Lower leg skin (tissue), 3 donors: Measurements from ENCODE around the gene ALG12.

Experiments used
- POLR2A ChIP-seq, 2 donors: fragments of 450-650 bp; IDR thresholded peaks; one replicate each; pipeline ENCODE4 v1.6.1; 2016 to 2017; ENCODE audit warnings: antibody characterized with exemption in 2 of 2, mild to moderate bottlenecking in 1 of 2, moderate library complexity in 1 of 2
- TF ChIP-seq, protein P1 (sequence below), 3 donors: fragments of 450-650 bp; IDR thresholded peaks; one replicate each; pipeline ENCODE4 v1.5.1; 2016; ENCODE audit warnings: antibody characterized with exemption in 3 of 3, mild to moderate bottlenecking in 3 of 3, moderate library complexity in 2 of 3

DNA sequence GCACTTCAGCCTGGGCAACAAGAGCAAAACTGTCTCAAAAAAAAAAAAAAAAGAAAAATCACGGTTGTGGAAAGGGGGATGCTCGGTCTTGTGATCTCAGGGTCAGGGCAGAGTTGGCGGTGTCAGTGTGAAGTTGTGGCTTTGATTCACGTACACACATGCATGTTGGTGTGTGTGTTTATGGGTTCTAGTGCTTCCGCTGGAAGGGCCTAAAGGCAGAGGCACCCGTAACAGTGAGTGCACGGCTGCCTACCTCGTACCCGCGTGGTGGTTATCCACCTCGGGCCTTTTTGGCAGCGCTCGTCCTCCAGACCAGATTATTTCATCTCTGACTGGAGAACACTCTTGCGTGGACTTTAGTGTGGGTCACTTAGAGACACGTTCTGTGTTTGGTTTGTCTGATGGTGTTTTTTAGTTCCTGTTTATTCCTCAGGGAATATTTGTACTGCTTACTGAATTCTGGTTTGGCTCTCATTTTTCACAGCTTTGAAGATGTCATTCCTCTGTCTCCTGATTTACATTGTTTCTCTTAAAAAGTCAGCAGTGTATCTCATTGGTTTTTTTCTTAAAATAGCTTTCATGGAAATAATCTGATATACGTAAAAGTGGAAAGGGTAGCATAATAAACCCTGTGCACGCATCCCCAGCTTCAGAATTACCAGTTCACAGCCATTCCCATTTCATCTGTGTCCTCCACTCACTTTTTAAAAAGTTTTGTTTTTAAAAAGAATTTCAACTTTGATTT is 49.0 kb downstream of the ALG12 start:
- TF ChIP-seq, protein P1, sequence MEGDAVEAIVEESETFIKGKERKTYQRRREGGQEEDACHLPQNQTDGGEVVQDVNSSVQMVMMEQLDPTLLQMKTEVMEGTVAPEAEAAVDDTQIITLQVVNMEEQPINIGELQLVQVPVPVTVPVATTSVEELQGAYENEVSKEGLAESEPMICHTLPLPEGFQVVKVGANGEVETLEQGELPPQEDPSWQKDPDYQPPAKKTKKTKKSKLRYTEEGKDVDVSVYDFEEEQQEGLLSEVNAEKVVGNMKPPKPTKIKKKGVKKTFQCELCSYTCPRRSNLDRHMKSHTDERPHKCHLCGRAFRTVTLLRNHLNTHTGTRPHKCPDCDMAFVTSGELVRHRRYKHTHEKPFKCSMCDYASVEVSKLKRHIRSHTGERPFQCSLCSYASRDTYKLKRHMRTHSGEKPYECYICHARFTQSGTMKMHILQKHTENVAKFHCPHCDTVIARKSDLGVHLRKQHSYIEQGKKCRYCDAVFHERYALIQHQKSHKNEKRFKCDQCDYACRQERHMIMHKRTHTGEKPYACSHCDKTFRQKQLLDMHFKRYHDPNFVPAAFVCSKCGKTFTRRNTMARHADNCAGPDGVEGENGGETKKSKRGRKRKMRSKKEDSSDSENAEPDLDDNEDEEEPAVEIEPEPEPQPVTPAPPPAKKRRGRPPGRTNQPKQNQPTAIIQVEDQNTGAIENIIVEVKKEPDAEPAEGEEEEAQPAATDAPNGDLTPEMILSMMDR (IDR thresholded peaks at IDR 0.05) = no peak
- TF ChIP-seq POLR2A (IDR thresholded peaks at IDR 0.05) = no peak
